Measurements from ENCODE around the gene HOXD10.

HOXD10 gene

GRCh38 chr2:176118601-176119339 lies 2.2 kb downstream of the HOXD10 start:
- peak; percentile 29 for TF ChIP-seq CTCF (IDR thresholded peaks at IDR 0.05; ENCODE audit: low read length, missing control alignments)
- DNase-seq (ENCODE audit: low read depth): no peak
- no peak overlapping the region for H3K4me3 ChIP-seq (replicated peaks; ENCODE audit: low read depth, low read length)

- DNase-seq (ENCODE audit: low read depth): no peak
- TF ChIP-seq CTCF (IDR thresholded peaks at IDR 0.05; ENCODE audit: low read length, missing control alignments): no peak
- H3K4me3 ChIP-seq (replicated peaks; ENCODE audit: low read depth, low read length): no peak overlapping the region
Measured at GRCh38 chr2:176120364-176121189, 4.0 kb downstream of the HOXD10 start.

- no peak overlapping the region for H3K4me3 ChIP-seq (replicated peaks; ENCODE audit: low read depth, low read length)
- TF ChIP-seq CTCF (IDR thresholded peaks at IDR 0.05; ENCODE audit: low read length, missing control alignments): no peak
- no peak for DNase-seq (ENCODE audit: low read depth)
Measured at GRCh38 chr2:176121190-176122051, 4.8 kb downstream of the HOXD10 start.

GRCh38 chr2:176122052-176122682 lies 5.6 kb downstream of the HOXD10 start:
- no peak overlapping the region for H3K4me3 ChIP-seq (replicated peaks; ENCODE audit: low read depth, low read length)
- no peak for TF ChIP-seq CTCF (IDR thresholded peaks at IDR 0.05; ENCODE audit: low read length, missing control alignments)
- no peak for DNase-seq (ENCODE audit: low read depth)

- no peak within 1 kb of the TSS for H3K4me3 ChIP-seq (replicated peaks; ENCODE audit: low read depth, low read length)
- no peak for TF ChIP-seq CTCF (IDR thresholded peaks at IDR 0.05; ENCODE audit: low read length, missing control alignments)
- DNase-seq (ENCODE audit: low read depth): no peak
Measured at GRCh38 chr2:176122683-176123410, 6.3 kb downstream of the HOXD10 start, which contains the start of gene HOXD9. HOXD9 (plus strand) TSS chr2:176122719; CDS start chr2:176122769, 50 bp downstream.
